Neutrophil (primary cell): ENCODE results near the gene GALNT17.

Experiments
- H3K27ac ChIP-seq: fragments of 200-600 bp; sonication (generic); 2 replicates; pipeline ENCODE4 v1.5.1; 2016; ENCODE audit warnings: mild to moderate bottlenecking, moderate library complexity
- H3K27me3 ChIP-seq: fragments of 200-600 bp; sonication (generic); 2 replicates; pipeline ENCODE4 v1.6.0; 2016; ENCODE audit warnings: mild to moderate bottlenecking
- H3K36me3 ChIP-seq: fragments of 200-600 bp; sonication (generic); 2 replicates; pipeline ENCODE4 v1.5.1; 2017
- H3K4me1 ChIP-seq, 2 experiments: fragments of 200-600 bp in 1 of 2; sonication (generic) in 1 of 2; 1 replicate in 1 of 2; 2 replicates in 1 of 2; pipeline versions ENCODE4 v1.5.1 to v1.6.1; 2013 to 2016; ENCODE audit warnings: low read depth in 1 of 2, low read length in 1 of 2, mild to moderate bottlenecking in 1 of 2, moderate library complexity in 1 of 2; ENCODE audit not compliant: control insufficient read depth in 1 of 2, insufficient read depth in 1 of 2
- H3K4me3 ChIP-seq, 2 experiments: fragments of 200-600 bp in 1 of 2; sonication (generic) in 1 of 2; 1 replicate in 1 of 2; 2 replicates in 1 of 2; pipeline ENCODE4 v1.5.1; 2013 to 2016; ENCODE audit warnings: low read depth in 1 of 2, low read length in 1 of 2, mild to moderate bottlenecking in 1 of 2, moderate library complexity in 1 of 2
- H3K9me3 ChIP-seq: fragments of 200-600 bp; sonication (generic); 2 replicates; pipeline ENCODE4 v1.5.1; 2016
- CTCF ChIP-seq: fragments of 200-600 bp; sonication (generic); IDR thresholded peaks from 2 replicates; pipeline ENCODE4 v1.5.1; 2016; ENCODE audit warnings: antibody characterized with exemption

The GALNT17 gene

GRCh38 chr7:71145906-71146901 lies 14.3 kb downstream of the GALNT17 start:
- Histone ChIP-seq H3K4me1 (no peaks in the 10 kb centered on the region), H3K36me3 (no peaks in the 10 kb centered on the region), H3K27me3 (no peaks in the 10 kb centered on the region), H3K4me3 (no peak overlapping the region), H3K27ac (no peak overlapping the region), H3K9me3 (no peaks in the 10 kb centered on the region)
- TF ChIP-seq CTCF, result no peak

GRCh38 chr7:71148098-71148497 lies 16.2 kb downstream of the GALNT17 start:
- Histone ChIP-seq H3K27me3 (no peaks in the 10 kb centered on the region), H3K27ac (no peak overlapping the region), H3K4me1 (no peaks in the 10 kb centered on the region), H3K4me3 (no peak overlapping the region), H3K36me3 (no peaks in the 10 kb centered on the region), H3K9me3 (no peaks in the 10 kb centered on the region)
- TF ChIP-seq CTCF, result no peak

- no peaks in the 10 kb centered on the region for H3K4me1 ChIP-seq
- no peak overlapping the region for H3K27ac ChIP-seq
- no peak overlapping the region for H3K4me3 ChIP-seq
- no peaks in the 10 kb centered on the region for H3K36me3 ChIP-seq
- TF ChIP-seq CTCF, result no peak
- no peaks in the 10 kb centered on the region for H3K27me3 ChIP-seq
- no peaks in the 10 kb centered on the region for H3K9me3 ChIP-seq
These were observed 23.3 kb downstream of the GALNT17 start for GRCh38 chr7:71155236-71155635.

GRCh38 chr7:71157757-71158156 lies 25.8 kb downstream of the GALNT17 start:
- H3K9me3 ChIP-seq, result no peaks in the 10 kb centered on the region
- H3K36me3 ChIP-seq, result no peaks in the 10 kb centered on the region

GRCh38 chr7:71165708-71166107 lies 33.8 kb downstream of the GALNT17 start:
- no peaks in the 10 kb centered on the region for H3K9me3 ChIP-seq
- no peaks in the 10 kb centered on the region for H3K27me3 ChIP-seq
- no peaks in the 10 kb centered on the region for H3K36me3 ChIP-seq
- no peak overlapping the region for H3K4me3 ChIP-seq
- no peak overlapping the region for H3K27ac ChIP-seq
- H3K4me1 ChIP-seq, result no peaks in the 10 kb centered on the region
- no peak for TF ChIP-seq CTCF

More at GRCh38 chr7:71157757-71158156, 25.8 kb downstream of the GALNT17 start:
- Histone ChIP-seq H3K4me3 (no peak overlapping the region), H3K27me3 (no peaks in the 10 kb centered on the region), H3K27ac (no peak overlapping the region), H3K4me1 (no peaks in the 10 kb centered on the region)
- no peak for TF ChIP-seq CTCF
